Measurements from ENCODE around the gene FAM47E.

DNA sequence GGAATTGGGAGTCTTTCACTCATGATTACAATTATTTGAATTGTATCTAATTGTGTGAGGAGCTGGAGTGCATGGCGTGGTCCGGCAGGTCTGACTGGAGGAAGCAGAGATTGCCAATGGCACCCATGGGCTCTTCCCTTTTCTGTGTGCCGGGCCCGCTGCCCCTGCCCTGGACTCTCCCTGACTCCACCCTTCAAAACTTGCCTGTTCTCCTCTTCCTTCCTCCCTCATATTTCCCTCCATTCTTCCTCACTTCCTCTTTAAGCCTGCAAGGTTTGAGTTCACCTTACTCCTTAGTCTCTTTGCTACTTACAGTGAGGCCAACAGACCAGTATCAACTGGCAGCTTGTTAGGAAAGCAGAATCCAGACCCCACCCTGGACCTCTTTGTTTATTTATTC, 48.5 kb downstream of the FAM47E start:
- TF ChIP-seq POLR2A (IDR thresholded peaks at IDR 0.05), result no peak
- TF ChIP-seq, protein P1, sequence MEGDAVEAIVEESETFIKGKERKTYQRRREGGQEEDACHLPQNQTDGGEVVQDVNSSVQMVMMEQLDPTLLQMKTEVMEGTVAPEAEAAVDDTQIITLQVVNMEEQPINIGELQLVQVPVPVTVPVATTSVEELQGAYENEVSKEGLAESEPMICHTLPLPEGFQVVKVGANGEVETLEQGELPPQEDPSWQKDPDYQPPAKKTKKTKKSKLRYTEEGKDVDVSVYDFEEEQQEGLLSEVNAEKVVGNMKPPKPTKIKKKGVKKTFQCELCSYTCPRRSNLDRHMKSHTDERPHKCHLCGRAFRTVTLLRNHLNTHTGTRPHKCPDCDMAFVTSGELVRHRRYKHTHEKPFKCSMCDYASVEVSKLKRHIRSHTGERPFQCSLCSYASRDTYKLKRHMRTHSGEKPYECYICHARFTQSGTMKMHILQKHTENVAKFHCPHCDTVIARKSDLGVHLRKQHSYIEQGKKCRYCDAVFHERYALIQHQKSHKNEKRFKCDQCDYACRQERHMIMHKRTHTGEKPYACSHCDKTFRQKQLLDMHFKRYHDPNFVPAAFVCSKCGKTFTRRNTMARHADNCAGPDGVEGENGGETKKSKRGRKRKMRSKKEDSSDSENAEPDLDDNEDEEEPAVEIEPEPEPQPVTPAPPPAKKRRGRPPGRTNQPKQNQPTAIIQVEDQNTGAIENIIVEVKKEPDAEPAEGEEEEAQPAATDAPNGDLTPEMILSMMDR (IDR thresholded peaks at IDR 0.05), result no peak
- no peak for TF ChIP-seq POLR2AphosphoS5 (IDR thresholded peaks at IDR 0.05; ENCODE audit: insufficient read depth in 1 of 2, low read depth in 1 of 2)
